K562 (cell line): ENCODE measurements around the gene ZNF620. TPM values are rescaled to one million over a fixed set of nuclear protein-coding genes. Genes with fewer than 3 reads are reported as not detected.

ENCODE experiments used
- DNMT1 ChIP-seq: fragments of 450-650 bp; IDR thresholded peaks from 2 replicates; pipeline ENCODE4 v1.6.1; 2016; ENCODE audit warnings: antibody characterized with exemption, mild to moderate bottlenecking
- LARP7 ChIP-seq: fragments of 450-650 bp; IDR thresholded peaks from 2 replicates; pipeline ENCODE4 v1.6.1; 2016
- NR2F6 ChIP-seq: fragments of 450-650 bp; formaldehyde crosslinking; IDR thresholded peaks from 2 replicates; pipeline ENCODE4 v1.4.0; 2020; ENCODE audit warnings: mild to moderate bottlenecking
- RBM22 ChIP-seq: fragments of 200-400 bp; formaldehyde crosslinking; IDR thresholded peaks from 2 replicates; pipeline ENCODE4 v1.6.1; 2018; ENCODE audit warnings: low read length, low read depth; ENCODE audit not compliant: poor library complexity, severe bottlenecking
- SMARCE1 ChIP-seq: fragments of 450-650 bp; IDR thresholded peaks from 2 replicates; pipeline ENCODE4 v1.7.1; 2016; ENCODE audit warnings: mild to moderate bottlenecking
- SNIP1 ChIP-seq: fragments of 450-650 bp; IDR thresholded peaks from 2 replicates; pipeline ENCODE4 v1.7.1; 2017; ENCODE audit warnings: low read depth, mild to moderate bottlenecking
- SPI1 ChIP-seq: IDR thresholded peaks from 2 replicates; pipeline ENCODE4 v1.6.1; 2011; ENCODE audit warnings: low read depth, low read length, control low read depth, borderline replicate concordance
- THRAP3 ChIP-seq: fragments of 450-650 bp; IDR thresholded peaks from 2 replicates; pipeline ENCODE4 v1.6.1; 2016; ENCODE audit warnings: mild to moderate bottlenecking, inconsistent platforms, borderline replicate concordance
- ZNF146 ChIP-seq: IDR thresholded peaks from one replicate; pipeline ENCODE4 v1.6.1; 2018; ENCODE audit warnings: missing compliant biosample characterization; ENCODE audit not compliant: unreplicated experiment
- ZNF766 ChIP-seq: fragments of 200-800 bp; sonication (Bioruptor generic); conservative IDR thresholded peaks from 2 replicates; pipeline ENCODE4 v1.6.1; 2016; ENCODE audit warnings: missing genetic modification characterization, missing compliant biosample characterization
- ZNF77 ChIP-seq: fragments of 250-450 bp; sonication (Bioruptor Pico); IDR thresholded peaks from 2 replicates; pipeline ENCODE4 v1.5.0; 2020
- polyA plus RNA-seq, 8 experiments: library from polyadenylated mRNA; depleted of rRNA in 4 of 8; stranded (reverse) in 5 of 8; unstranded in 3 of 8; fragments of >200 nt; fragmentation: Nextera tagmentation in 2 of 8; fragmentation: Illumina TruSeq in 1 of 8; extraction: Ambion mirVana in 2 of 8; extraction: Trizol in 1 of 8; gene quantifications; 2 replicates each; pipeline versions ENCODE4 v1.2.1 to v1.2.3, GENCODE V29; 2011 to 2014; ENCODE audit warnings: inconsistent platforms in 1 of 8, missing spikeins in 1 of 8
- total RNA-seq, 7 experiments: library from RNA; depleted of rRNA in 6 of 7; stranded (reverse); fragments of >200 nt in 6 of 7; fragmentation: Illumina TruSeq in 2 of 7; extraction: Trizol in 2 of 7; gene quantifications; 2 replicates each; pipeline versions ENCODE4 v1.2.1 to v1.2.3, GENCODE V29; 2011 to 2021; ENCODE audit warnings: low replicate concordance in 1 of 7
- TF ChIP-seq, protein P1 (sequence below): fragments of 200-800 bp; sonication (Bioruptor generic); IDR thresholded peaks from 2 replicates; pipeline ENCODE4 v1.6.1; 2016; ENCODE audit warnings: missing genetic modification characterization, missing compliant biosample characterization
- TF ChIP-seq, protein P2 (sequence below), 3 experiments: IDR thresholded peaks in 2 of 3; conservative IDR thresholded peaks in 1 of 3; 2 replicates each; pipeline ENCODE4 v1.5.1; 2011 to 2012; ENCODE audit warnings: low read length in 3 of 3, mild to moderate bottlenecking in 3 of 3, control low read depth in 2 of 3, improper control_type of control experiment in 1 of 3, inconsistent platforms in 1 of 3, low read depth in 1 of 3, mixed read lengths in 1 of 3, moderate library complexity in 1 of 3; ENCODE audit not compliant: insufficient read depth in 2 of 3
- TF ChIP-seq, protein P3 (sequence below): sonication (generic); formaldehyde crosslinking; IDR thresholded peaks from 2 replicates; pipeline ENCODE4 v1.9.0; 2022; ENCODE audit warnings: mild to moderate bottlenecking, missing genetic modification reagents
- TF ChIP-seq, protein P4 (sequence below): fragments of 450-650 bp; formaldehyde crosslinking; IDR thresholded peaks from 2 replicates; pipeline ENCODE4 v1.4.0; 2020; ENCODE audit warnings: mild to moderate bottlenecking, moderate library complexity

Gene ZNF620
- total and polyA plus RNA-seq, 9 of the 15 experiments (the other 6 are each of a cell fraction or from before 2014, with no cell fraction given) = 1.2 to 5.5 (median 3.3) TPM

DNA sequence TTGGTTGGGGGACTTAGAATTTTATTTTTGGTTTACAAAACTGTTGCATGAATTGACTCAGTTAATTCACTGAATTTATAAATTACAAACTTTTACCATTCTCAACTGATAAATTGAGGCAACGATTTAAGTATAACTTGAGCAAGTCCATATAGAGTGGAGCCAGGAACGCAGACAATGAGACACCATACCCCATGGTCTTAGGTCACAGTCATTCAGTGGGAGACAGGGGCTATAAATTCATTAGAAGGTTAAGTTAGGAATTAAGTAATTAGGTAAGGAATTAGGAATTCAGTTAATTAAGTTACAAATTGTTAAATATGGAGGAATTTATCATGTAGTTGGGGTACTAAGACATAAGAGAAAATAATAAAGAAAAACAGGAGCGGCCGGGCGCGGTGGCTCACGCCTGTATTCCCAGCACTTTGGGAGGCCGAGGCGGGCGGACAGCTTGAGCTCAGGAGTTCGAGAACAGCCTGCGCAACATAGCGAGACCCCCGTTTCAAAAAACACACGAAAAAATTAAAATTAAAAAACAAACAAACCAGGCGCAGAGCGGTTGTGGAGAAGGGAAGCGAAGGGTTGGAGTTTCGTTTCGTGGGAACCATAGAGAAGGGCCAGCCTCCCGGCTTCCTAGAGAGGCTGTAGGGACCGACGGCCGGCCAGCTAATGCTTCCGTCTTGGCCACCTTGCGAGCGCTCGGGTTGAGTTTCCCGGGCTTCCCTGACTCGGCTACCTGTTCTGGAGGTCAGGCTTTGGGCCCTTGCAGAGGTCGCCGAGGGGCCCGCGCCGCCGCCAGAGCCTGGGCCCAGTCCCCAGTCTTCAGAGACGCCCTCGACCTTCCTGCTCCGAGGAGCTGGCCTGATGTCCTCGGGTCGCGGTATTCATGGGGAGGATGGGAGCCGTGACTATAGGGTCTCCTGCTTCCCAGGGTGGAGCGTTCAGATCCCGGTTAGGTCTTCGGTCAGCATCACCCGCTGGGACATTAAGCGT is 29.1 kb upstream of the ZNF620 start, which contains the start of gene ZNF619 (continued):
- TF ChIP-seq THRAP3 (no peak), SMARCE1 (peak; percentile 30; the same call in 1 of the 2 replicates), SPI1 (0 out of 2 replicates have a peak, but pooled peaks have one; percentile 2), ZNF766 (CRISPR knock-in tag) (peak; percentile 59), NR2F6 (CRISPR knock-in tag) (0 out of 2 replicates have a peak, but pooled peaks have one; percentile 52), ZNF146 (CRISPR knock-in tag) (no peak), ZNF77 (no peak), LARP7 (peak; percentile 47; the same call in 1 of the 2 replicates), SNIP1 (peak; percentile 88), RBM22 (no peak), DNMT1 (no peak)
- TF ChIP-seq, protein P1, sequence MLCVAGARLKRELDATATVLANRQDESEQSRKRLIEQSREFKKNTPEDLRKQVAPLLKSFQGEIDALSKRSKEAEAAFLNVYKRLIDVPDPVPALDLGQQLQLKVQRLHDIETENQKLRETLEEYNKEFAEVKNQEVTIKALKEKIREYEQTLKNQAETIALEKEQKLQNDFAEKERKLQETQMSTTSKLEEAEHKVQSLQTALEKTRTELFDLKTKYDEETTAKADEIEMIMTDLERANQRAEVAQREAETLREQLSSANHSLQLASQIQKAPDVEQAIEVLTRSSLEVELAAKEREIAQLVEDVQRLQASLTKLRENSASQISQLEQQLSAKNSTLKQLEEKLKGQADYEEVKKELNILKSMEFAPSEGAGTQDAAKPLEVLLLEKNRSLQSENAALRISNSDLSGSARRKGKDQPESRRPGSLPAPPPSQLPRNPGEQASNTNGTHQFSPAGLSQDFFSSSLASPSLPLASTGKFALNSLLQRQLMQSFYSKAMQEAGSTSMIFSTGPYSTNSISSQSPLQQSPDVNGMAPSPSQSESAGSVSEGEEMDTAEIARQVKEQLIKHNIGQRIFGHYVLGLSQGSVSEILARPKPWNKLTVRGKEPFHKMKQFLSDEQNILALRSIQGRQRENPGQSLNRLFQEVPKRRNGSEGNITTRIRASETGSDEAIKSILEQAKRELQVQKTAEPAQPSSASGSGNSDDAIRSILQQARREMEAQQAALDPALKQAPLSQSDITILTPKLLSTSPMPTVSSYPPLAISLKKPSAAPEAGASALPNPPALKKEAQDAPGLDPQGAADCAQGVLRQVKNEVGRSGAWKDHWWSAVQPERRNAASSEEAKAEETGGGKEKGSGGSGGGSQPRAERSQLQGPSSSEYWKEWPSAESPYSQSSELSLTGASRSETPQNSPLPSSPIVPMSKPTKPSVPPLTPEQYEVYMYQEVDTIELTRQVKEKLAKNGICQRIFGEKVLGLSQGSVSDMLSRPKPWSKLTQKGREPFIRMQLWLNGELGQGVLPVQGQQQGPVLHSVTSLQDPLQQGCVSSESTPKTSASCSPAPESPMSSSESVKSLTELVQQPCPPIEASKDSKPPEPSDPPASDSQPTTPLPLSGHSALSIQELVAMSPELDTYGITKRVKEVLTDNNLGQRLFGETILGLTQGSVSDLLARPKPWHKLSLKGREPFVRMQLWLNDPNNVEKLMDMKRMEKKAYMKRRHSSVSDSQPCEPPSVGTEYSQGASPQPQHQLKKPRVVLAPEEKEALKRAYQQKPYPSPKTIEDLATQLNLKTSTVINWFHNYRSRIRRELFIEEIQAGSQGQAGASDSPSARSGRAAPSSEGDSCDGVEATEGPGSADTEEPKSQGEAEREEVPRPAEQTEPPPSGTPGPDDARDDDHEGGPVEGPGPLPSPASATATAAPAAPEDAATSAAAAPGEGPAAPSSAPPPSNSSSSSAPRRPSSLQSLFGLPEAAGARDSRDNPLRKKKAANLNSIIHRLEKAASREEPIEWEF (CRISPR knock-in tag) = no peak
- TF ChIP-seq, protein P2, sequence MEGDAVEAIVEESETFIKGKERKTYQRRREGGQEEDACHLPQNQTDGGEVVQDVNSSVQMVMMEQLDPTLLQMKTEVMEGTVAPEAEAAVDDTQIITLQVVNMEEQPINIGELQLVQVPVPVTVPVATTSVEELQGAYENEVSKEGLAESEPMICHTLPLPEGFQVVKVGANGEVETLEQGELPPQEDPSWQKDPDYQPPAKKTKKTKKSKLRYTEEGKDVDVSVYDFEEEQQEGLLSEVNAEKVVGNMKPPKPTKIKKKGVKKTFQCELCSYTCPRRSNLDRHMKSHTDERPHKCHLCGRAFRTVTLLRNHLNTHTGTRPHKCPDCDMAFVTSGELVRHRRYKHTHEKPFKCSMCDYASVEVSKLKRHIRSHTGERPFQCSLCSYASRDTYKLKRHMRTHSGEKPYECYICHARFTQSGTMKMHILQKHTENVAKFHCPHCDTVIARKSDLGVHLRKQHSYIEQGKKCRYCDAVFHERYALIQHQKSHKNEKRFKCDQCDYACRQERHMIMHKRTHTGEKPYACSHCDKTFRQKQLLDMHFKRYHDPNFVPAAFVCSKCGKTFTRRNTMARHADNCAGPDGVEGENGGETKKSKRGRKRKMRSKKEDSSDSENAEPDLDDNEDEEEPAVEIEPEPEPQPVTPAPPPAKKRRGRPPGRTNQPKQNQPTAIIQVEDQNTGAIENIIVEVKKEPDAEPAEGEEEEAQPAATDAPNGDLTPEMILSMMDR (IDR thresholded peaks at IDR 0.05 in 2 of 3, conservative IDR thresholded peaks at IDR 0.05 in 1 of 3; ENCODE audit: insufficient read depth in 2 of 3, low read depth in 1 of 3, low read length in 3 of 3) = no peak
- TF ChIP-seq, protein P3, sequence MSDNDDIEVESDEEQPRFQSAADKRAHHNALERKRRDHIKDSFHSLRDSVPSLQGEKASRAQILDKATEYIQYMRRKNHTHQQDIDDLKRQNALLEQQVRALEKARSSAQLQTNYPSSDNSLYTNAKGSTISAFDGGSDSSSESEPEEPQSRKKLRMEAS = no peak
- TF ChIP-seq, protein P4, sequence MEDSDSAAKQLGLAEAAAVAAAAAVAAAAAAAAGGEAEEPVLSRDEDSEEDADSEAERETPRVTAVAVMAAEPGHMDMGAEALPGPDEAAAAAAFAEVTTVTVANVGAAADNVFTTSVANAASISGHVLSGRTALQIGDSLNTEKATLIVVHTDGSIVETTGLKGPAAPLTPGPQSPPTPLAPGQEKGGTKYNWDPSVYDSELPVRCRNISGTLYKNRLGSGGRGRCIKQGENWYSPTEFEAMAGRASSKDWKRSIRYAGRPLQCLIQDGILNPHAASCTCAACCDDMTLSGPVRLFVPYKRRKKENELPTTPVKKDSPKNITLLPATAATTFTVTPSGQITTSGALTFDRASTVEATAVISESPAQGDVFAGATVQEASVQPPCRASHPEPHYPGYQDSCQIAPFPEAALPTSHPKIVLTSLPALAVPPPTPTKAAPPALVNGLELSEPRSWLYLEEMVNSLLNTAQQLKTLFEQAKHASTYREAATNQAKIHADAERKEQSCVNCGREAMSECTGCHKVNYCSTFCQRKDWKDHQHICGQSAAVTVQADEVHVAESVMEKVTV (CRISPR knock-in tag) = no peak
